Stromal cell of bone marrow (primary cell): ENCODE results near the gene ZNF804B.

Experiments used
- DNase-seq: peaks from one replicate; pipeline ENCODE4 v3.0.0-alpha.2; 2012; ENCODE audit warnings: low read depth

ZNF804B gene

DNA sequence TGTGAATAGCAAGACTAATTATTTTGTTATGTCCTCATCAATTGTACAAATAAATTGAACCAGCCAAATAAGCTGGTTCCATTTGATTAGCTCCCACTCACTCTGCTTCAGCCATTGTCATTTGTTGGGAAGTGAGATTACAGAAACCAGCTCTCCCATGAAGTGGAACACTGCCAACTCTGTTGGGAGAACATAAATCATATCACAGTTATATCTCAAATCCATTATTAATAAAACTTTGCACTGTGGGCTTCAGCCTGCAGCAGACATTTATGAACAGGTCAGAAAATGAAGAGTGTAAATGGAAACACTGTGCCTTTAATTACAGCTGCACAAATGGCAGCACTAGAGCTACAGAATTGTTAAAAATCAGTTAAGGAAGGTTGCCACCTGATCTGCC lies 82.7 kb downstream of the ZNF804B start:
- no peak for DNase-seq

DNA sequence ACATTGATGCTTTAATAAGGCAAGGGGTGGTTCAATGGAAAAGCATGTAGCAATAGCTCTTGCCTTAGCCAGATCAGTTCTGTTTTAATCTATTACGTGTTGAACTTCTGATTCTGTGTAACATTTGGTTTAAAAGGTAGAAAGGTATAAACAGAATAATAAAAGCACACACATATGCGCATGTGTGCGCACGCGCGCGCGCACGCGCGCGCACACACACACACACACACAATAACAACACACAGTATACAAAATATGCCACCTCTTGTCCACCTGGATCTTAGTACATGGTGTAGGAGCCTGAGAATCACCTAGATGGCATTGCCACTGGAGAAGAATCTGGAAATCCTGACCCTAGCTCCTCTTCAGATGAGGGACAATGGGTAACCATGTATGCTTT lies 85.6 kb downstream of the ZNF804B start:
- DNase-seq: no peak

DNA sequence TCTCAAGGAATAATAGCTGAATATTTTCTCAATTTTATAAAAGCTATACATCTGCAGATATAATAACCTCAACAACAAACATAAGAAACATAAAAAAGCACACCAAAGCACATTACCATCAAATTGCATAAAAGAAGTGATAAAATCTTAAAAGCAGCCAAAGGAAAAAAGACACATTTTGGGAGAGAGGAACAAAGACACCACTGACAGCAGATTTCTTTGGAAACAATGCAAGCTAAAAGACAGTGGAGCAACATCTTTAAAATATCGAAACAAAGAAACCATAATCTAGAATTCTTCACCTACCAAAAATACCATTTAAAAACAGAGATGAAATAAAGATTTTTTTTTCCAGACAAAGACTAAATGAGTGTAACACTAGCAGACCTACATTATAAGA lies 91.7 kb downstream of the ZNF804B start:
- no peak for DNase-seq

DNA sequence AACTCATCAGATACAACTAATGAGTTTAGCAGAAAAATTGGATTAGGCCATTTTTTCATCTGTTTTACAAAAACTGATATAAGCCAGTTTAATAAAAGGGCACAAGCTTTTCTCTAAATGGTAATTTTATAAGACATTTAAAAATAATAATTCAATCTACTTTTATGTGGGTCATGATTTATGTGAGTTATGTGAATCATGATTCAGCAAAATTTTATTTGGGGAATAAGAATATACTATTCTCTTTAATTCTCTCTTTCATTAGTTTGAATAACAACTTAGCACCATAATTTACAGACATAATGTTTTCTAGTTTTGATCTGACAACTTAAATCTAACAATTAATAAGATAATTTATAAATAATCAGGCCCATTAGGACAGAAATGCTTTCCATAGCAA lies 99.8 kb downstream of the ZNF804B start:
- no peak for DNase-seq

DNA sequence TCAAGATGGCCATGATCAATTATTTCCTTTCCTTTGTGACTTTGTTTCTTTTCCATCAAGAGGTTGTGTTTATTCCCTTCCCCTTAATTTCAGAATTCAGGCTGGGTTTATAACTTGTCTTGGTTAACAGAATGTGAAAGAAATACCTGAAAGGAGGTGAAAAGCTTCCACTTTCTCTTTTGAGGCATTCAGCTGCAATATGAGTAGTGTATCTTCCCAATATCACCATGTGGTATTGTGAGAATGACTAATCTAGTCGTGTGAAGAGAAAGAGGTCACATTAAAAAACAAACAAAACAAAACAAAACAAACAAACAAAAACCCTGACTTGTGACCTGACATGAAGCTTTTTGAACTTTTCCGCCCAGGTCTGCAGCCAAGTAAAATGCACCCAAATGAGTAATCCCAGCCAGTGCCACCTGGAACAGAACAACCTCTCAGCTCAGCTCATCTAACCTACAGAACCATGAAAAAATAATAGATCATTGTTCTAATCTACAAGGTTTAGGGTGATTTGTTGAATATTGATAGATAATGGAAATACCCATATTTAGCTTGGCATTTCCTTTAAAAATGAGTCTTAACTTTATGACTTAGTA lies 106.9 kb downstream of the ZNF804B start:
- DNase-seq: no peak

DNA sequence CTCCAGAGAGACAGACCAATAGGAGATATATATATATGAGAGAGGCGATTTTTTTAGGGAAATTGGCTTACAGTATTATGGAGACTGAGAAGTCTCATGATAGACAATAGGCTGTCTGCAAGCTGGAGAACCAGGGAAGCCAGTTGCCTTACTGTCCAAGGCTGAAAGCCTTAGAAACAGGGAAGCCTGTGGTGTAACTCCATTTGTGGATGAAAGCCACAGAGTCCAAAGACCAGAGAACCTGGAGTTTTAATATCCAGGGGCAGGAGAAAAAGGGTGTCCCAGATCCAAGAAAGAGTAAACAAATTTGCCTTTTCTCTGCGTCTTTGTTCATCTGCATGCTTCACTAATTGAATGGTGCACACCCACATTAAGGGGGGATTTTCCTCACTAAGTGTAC lies 107.7 kb downstream of the ZNF804B start:
- DNase-seq: no peak

DNA sequence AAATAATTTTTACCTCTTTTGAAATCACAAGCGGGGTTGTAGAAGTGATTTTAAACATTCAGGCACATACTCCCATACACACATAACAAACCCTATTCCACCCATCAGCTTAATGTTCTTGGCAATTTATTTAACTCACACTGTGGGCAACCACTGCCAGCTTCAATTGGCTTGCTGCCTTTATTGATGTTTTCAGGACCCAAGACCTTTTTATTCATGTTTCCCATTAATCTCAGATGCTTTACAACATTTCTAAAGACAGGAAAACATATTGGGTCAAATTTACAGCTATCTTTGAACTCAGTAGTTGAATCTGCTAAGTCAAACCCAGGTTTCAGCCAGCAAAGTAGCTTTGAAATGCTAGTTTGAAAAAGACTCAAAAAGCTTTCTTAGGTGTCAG lies 109.0 kb downstream of the ZNF804B start:
- no peak for DNase-seq

DNA sequence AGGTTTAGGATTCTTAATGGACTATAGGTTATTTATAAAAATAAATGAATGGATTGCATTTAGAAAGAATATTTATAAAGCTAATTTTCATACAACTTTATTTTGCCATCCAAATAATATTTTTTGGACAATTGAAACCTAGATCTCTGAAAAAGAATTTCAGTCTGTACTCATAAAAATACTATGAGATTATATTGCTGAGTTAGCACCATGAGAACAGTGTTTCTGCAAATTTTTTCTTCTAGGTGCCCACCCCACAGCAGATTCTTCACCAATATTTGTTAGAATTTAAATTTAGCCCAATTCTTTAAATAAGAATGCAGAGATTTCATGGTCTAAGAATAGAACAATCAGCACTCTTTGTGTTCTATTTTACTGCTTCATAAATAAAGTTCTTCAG lies 121.6 kb downstream of the ZNF804B start:
- no peak for DNase-seq

DNA sequence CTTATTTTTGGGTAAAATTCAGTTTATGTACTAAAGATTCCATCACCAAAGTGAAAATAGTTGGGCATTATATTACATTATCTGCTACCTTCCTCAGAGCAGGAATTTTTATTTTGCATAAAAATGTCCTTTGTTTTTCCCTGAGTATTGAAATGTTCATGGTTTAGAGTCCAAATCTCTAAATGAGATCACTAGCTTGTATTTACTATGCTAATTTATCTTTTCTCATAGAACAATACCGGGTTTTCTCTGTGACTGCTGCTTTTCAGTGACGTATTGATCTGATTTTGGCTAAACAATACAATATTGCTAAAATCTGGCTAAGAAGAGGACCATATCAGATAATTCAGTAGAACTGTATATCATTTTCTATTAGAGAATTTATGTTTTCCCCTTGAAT lies 125.6 kb downstream of the ZNF804B start:
- DNase-seq: no peak

DNA sequence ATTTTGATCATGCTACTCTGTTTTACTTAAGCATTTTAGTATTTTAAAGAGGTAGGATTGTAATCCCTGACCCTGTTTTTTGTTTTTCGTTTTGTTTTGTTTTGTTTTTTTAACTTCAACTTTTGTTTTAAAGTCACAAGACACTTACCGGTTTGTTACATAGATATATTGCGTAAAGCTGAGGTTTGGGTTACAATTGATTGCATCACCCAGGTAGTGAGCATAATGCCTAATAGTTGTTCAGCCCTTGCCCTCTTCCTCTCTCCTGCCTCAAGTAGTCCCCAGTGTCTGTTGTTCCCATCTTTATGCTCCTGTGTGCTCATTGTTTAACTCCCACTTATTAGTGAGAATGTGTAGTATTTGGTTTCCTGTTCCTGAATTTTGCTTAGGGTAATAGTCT lies 129.2 kb downstream of the ZNF804B start:
- no peak for DNase-seq

DNA sequence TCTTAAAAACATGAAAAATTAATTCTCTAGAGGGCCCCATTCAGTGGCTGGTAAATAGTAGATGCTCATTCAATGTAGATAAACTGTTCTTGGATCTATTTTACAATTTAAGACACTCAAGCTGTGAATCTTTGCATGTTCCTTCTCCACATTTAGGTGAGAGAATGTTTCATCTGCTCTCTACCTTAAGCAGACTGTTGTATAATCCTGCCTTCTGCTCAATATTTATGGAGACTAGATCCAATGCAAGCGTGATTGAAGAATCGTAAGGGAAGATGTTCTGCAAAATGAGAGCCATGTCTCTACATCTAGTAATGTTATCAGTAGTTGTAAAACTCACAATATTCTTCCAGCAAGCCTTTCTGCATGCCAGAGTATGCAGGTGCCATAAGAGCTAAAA lies 151.0 kb downstream of the ZNF804B start:
- no peak for DNase-seq

DNA sequence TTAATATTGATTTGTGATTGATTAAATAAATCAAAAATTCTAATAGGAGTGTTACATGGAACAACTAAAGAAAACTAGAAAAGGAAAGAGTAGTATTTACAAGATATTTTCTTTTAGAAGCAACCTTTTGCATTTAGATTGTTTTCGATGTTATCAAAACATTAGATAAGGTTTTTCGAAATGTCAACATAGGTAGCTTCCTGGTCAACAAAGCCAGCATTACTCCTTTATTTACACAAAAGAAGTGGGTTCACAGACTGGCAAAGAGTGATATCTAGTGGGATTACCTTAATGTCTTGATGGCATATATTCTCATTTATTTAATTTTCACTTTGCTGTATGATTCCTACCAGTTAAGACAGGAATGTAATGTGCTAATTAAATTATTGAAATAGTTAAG lies 153.4 kb downstream of the ZNF804B start:
- DNase-seq: no peak

DNA sequence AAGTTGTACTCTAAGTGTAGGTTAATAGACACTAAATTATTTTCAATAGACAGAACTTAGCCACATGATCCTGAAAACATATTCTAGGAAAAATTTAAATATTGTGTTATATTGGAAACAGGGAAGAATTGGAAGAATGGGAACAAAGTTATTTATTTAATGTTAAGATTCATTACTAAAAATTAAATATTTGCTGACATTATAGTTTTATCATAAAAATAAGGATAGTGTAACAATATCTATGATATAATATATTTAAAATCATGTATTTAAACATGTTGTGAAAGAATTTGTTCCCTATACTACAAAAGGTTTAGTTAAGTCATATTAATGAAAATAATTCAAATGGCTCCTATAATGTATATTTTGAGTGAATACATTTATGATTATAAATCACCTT lies 156.1 kb downstream of the ZNF804B start:
- DNase-seq: no peak

DNA sequence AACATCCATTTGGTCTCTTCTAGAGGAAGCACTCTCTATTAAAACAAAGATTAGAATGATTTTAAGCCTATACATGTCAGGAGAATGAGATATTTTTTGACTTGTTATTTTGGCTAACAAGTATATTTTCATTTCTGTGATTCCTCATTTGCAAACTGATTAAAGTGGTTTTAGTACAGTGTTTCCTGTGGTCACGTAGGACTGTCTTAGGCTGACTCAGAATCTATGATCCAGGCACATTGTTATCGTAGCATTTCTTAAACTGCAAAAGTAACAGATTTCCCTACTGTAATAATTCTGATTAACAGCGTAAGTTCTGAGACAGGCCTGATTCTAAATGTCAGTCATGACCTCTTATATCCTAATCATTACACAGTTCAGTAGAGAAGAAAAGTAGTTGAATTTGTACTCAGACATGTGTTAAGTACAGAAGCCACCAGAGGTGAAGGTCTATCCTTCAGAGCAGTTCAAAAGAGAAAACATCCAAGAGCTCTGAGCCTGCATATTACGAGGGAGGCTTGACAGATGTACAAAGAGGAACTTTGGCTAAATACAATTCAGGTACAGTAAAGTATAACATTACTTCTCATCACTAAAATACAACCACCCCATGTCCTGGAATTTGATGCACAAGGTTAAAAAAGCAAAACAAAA lies 160.1 kb downstream of the ZNF804B start:
- no peak for DNase-seq

DNA sequence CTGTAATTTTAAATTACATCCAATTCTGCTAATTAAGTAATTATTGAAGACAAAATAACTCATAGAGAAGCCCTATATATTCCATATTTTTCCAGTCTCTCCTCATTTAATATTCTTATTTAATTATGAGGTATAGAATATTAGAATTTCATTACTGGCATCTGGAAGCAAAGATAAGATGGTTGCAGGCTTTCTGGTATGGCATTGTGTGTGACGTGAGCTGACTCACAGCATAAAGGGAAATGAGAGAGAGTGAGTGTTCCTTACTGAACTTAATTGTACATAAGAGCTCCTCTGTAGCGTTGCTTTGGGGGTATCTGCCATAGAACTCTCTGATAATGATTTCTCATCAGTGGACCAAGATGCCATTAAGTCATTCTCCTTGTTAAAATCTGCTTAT lies 163.4 kb downstream of the ZNF804B start:
- no peak for DNase-seq

DNA sequence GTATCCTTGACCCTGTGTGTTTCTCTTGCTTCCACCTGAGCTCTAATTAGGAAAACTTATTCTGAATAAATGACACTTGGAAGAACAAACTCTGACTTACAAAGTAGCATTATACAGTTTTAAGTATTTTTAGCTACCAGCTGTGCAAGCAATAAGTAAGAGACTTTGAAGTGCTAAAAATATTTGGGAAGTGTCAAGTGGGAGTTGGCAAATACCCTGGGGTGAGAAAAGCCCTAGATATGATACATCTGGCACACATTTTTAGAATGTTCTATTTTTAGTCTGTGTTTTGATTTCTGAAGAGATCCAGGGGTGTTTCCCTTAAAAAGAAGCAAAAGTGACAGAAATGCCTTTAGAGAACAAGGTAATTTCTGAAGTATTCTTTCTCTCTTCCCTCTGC lies 168.8 kb downstream of the ZNF804B start:
- DNase-seq: no peak

DNA sequence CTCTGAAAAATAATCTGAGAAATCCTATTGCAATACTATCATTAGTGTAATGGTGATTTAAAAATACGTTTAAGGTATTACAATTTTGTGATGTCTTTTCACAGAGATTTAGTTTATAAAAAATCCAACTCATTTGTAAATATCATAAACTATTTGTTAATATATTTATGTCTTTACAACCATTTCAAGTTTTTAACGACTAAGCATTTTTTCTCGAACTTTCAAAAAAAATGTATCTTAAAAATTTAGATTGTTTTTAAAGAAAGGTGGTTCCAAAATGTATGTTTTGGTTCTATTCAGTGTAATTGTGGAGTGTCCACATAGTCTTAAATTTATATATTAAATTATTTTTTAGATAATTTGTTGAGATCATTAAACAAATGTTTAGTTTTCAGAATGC lies 170.2 kb downstream of the ZNF804B start:
- DNase-seq: no peak

DNA sequence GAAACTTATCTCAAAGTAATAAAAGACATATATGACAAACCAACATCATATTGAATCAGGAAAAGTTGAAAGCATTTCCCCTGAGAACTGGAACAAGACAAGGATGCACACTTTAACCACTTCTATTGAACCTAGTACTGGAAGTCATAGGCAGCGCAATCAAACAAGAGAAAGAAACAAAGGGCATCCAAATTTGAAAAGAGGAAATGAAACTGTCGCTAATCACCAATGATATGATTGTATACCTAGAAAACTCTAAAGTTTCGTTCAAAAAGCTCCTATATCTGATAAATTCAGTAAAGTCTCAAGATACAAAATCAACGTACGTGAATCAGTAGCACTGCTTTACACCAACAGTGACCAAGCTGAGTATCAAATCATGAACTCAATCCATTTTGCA lies 173.8 kb downstream of the ZNF804B start:
- no peak for DNase-seq

DNA sequence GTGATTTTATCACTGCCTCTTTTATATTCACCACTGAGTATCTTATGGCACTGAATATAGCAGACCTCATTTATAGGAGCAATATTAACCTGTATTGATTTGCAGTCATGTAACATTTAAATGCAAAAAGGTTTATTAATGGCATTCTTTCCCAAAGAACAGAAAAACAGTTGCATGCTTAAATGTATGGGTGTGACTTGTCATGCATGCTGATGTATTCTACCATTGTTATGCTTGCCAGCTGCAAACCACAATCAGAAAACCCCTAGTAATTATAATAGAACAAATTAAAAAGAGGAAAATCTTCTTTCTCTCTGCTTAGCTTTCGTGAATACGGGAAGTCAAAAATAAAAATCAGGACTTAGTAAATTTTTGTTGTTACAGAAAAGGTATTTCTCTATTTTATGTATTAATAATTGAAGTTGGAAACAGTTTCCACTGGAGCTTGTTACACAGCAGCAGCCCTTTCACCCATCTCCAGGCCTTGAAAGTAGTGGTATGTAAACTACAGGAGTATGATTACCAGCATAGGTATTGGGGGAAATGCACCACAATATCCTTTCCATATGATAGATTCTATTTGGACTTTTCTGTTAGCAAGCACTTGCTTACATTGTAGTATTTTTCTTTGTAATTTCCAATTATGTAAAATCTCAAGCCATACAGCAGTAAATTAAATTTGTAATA lies 183.5 kb downstream of the ZNF804B start:
- DNase-seq: no peak

DNA sequence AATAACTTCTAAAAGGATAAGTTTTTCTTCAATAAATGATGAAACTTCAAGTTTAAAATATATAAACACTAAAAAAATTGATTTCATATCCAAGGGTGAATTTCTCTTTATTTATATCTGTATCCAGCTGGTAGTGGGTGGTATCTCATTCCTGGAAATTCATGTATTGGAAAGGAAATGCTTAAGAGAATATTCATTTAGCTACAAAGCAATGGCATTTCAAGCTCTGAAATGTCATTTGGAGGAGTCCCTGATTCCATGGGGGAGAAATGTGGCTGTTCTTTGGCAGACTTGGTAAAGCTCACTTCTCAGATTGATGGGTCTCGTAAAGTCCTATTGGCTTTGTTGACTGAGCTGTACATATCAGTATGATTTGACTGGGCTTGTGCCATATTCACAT lies 192.3 kb downstream of the ZNF804B start:
- DNase-seq: no peak

DNA sequence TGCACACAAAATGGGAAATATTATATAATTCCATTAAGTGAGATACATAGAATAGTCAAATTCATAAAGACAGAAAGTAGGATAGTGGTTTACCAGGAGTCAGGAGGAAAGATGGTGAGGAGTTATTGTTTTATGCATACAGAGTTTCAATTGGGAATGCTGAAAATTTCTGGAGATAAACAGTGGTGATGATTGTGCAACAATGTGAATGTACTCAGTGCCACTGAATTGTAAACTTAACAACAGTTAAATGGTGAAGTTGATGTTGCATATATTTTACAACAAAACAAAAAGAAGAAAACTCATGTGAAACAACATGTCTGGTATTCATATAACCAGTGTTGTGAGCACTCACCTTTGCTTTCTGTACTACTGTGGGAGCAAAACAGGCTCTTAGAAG lies 204.9 kb downstream of the ZNF804B start:
- DNase-seq: no peak

DNA sequence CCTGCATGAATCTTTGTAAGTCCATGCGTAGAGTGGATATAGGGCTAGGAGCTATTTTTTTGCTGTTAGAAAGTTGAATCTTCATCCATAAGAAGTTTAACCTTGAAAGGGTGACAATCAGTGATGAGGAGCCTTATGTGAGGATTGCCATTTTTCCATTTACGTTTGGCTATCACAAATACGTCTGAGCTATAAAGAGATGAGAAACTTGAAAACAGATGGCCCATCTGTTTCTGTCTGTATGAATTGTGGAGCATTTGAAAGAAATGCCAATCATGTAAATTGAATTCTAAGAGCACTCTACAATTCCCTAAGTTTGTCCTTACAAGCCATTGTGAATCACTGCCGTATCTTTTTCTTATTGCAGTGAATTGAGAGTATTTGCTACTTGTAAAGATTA lies 205.9 kb downstream of the ZNF804B start:
- DNase-seq: no peak

DNA sequence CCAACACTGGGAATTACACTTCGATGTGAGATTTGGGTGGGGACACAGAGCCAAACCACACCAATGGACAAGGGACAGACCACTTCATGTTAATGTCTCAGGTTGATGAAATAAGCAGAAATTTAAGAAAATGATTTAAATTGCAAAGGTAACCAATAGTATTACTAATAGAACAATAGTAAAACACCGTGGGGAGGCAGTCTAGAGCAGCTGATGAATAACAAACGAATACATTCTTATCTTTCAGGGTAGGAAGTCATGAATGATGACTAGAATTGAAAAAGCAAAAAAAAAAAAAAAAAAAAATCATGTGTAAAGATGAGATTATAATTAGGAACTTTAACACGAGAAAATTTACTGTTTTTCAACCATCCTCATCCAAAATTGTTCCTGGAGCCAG lies 207.9 kb downstream of the ZNF804B start:
- DNase-seq: no peak

DNA sequence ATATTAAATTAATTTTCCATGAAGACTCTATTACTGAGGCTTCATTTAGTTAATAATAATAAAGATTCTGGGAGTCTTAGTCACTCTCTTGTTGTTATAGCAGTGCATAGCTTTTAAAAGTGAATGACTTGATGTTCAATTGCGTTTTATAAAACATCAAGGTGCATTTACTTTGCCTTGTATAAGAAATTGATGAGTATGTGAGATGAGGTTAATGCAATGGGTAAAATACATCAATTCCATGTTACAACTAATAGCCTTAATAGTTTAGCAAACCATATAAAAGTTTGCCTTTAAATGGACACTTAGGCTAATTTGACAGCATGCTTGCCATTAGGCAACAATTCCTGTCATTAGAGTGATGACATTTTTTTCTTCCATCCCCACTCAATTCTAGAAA lies 209.7 kb downstream of the ZNF804B start:
- no peak for DNase-seq
